ENCODE data around the gene SCO2.

SCO2 gene

GRCh38 chr22:50530877-50531545 lies 5.6 kb upstream of the SCO2 start:
- TF ChIP-seq CTCF (IDR thresholded peaks at IDR 0.05), result no peak
- Mint-ChIP-seq H3K27ac (no peak overlapping the region), H3K27me3 (ENCODE audit: low read depth, poor library complexity) (peaks cover 52% of the 10 kb centered on the region)

GRCh38 chr22:50530580-50530876 lies 5.1 kb upstream of the SCO2 start:
- TF ChIP-seq CTCF (IDR thresholded peaks at IDR 0.05), result no peak
- H3K4me3 Mint-ChIP-seq, result peak overlapping the region; percentile 61
- no peak for DNase-seq
- H3K4me1 Mint-ChIP-seq, result peaks cover 39% of the 10 kb centered on the region
- peaks cover 52% of the 10 kb centered on the region for H3K27me3 Mint-ChIP-seq (ENCODE audit: low read depth, poor library complexity)
- H3K27ac Mint-ChIP-seq, result no peak overlapping the region
- no peaks in the 10 kb centered on the region for H3K9me3 Mint-ChIP-seq
- H3K36me3 Mint-ChIP-seq (ENCODE audit: low read depth), result peaks cover 8% of the 10 kb centered on the region

More at GRCh38 chr22:50530877-50531545, 5.6 kb upstream of the SCO2 start:
- H3K4me1 Mint-ChIP-seq, result peaks cover 39% of the 10 kb centered on the region
- H3K36me3 Mint-ChIP-seq (ENCODE audit: low read depth), result peaks cover 8% of the 10 kb centered on the region
- no peaks in the 10 kb centered on the region for H3K9me3 Mint-ChIP-seq
- peak overlapping the region; percentile 70 for H3K4me3 Mint-ChIP-seq
- peak; percentile 70 for DNase-seq

GRCh38 chr22:50529897-50530579 lies 4.6 kb upstream of the SCO2 start, which contains the start of gene TYMP:
Gene TYMP (minus strand): TSS chr22:50530012. CDS start chr22:50529709, 303 bp downstream.
- TF ChIP-seq CTCF (IDR thresholded peaks at IDR 0.05), result no peak
- no peak within 1 kb of the TSS for H3K27ac Mint-ChIP-seq
- H3K36me3 Mint-ChIP-seq (ENCODE audit: low read depth), result peaks cover 8% of the 10 kb centered on the region
- peaks cover 52% of the 10 kb centered on the region for H3K27me3 Mint-ChIP-seq (ENCODE audit: low read depth, poor library complexity)
- peaks cover 39% of the 10 kb centered on the region for H3K4me1 Mint-ChIP-seq
- peak; percentile 42 for DNase-seq
- no peaks in the 10 kb centered on the region for H3K9me3 Mint-ChIP-seq
- peak within 1 kb of the TSS; percentile 70 for H3K4me3 Mint-ChIP-seq

GRCh38 chr22:50529416-50529896 lies 4.1 kb upstream of the SCO2 start:
- H3K4me3 Mint-ChIP-seq, result no peak overlapping the region
- DNase-seq, result no peak
- TF ChIP-seq CTCF (IDR thresholded peaks at IDR 0.05), result no peak
- peaks cover 10% of the 10 kb centered on the region for H3K36me3 Mint-ChIP-seq (ENCODE audit: low read depth)
- peaks cover 52% of the 10 kb centered on the region for H3K27me3 Mint-ChIP-seq (ENCODE audit: low read depth, poor library complexity)
- H3K27ac Mint-ChIP-seq, result no peak overlapping the region
- no peaks in the 10 kb centered on the region for H3K9me3 Mint-ChIP-seq
- peaks cover 40% of the 10 kb centered on the region for H3K4me1 Mint-ChIP-seq

- no peak overlapping the region for H3K27ac Mint-ChIP-seq
- no peaks in the 10 kb centered on the region for H3K9me3 Mint-ChIP-seq
- no peak for TF ChIP-seq CTCF (IDR thresholded peaks at IDR 0.05)
- H3K4me3 Mint-ChIP-seq, result no peak overlapping the region
- peaks cover 37% of the 10 kb centered on the region for H3K4me1 Mint-ChIP-seq
- DNase-seq, result no peak
- peaks cover 52% of the 10 kb centered on the region for H3K27me3 Mint-ChIP-seq (ENCODE audit: low read depth, poor library complexity)
- H3K36me3 Mint-ChIP-seq (ENCODE audit: low read depth), result peaks cover 12% of the 10 kb centered on the region
Measured at GRCh38 chr22:50528682-50529415, 3.5 kb upstream of the SCO2 start.
